Thyroid gland (tissue), 4 donors: ENCODE measurements around the gene BCAS1.

Experiments used
- POLR2A ChIP-seq, 2 donors: fragments of 450-650 bp; IDR thresholded peaks; one replicate each; pipeline ENCODE4 v1.6.1; 2017; ENCODE audit warnings: antibody characterized with exemption in 2 of 2, mild to moderate bottlenecking in 2 of 2, moderate library complexity in 1 of 2
- TF ChIP-seq, protein P1 (sequence below), 6 experiments: fragments of 200-600 bp in 3 of 6; fragments of 450-650 bp in 3 of 6; sonication (generic) in 3 of 6; IDR thresholded peaks; one replicate each; pipeline ENCODE4 v1.5.1; 2016 to 2019; ENCODE audit warnings: antibody characterized with exemption in 6 of 6, mild to moderate bottlenecking in 2 of 6, inconsistent platforms in 1 of 6, moderate library complexity in 1 of 6

DNA sequence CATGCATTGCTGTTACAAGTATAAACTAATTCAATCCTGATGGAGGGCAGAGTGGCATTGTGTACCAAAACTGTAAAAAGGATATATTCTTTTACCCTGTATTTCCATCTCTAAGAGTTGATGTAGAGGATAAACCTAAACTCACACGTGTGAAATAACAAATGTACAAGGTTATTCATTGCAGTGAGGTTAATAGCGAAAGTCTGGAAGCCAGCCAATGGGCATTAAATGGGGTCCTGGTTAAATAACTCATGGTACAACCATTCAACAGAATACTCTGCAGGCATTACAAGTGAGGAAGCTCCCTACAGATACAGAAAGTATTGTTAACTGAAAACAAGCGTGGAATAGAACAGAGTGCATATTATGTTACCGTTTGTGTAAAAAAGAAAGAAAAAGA lies 56.9 kb downstream of the BCAS1 start:
- TF ChIP-seq, protein P1, sequence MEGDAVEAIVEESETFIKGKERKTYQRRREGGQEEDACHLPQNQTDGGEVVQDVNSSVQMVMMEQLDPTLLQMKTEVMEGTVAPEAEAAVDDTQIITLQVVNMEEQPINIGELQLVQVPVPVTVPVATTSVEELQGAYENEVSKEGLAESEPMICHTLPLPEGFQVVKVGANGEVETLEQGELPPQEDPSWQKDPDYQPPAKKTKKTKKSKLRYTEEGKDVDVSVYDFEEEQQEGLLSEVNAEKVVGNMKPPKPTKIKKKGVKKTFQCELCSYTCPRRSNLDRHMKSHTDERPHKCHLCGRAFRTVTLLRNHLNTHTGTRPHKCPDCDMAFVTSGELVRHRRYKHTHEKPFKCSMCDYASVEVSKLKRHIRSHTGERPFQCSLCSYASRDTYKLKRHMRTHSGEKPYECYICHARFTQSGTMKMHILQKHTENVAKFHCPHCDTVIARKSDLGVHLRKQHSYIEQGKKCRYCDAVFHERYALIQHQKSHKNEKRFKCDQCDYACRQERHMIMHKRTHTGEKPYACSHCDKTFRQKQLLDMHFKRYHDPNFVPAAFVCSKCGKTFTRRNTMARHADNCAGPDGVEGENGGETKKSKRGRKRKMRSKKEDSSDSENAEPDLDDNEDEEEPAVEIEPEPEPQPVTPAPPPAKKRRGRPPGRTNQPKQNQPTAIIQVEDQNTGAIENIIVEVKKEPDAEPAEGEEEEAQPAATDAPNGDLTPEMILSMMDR (IDR thresholded peaks at IDR 0.05) = no peak
- TF ChIP-seq POLR2A (IDR thresholded peaks at IDR 0.05) = no peak
